GM10248 (cell line): ENCODE measurements around the gene SHOX.

ENCODE experiments used
- CTCF ChIA-PET: fragments of 300-600 bp; sonication (Branson Sonifier 250); formaldehyde crosslinking; extraction: SDS; loops from one replicate; lab custom pipeline; 2021; ENCODE audit warnings: antibody characterized with exemption; lab: Yijun Ruan, JAX
- POLR2A ChIA-PET: fragments of 350-650 bp; sonication (Branson Sonifier 250); formaldehyde crosslinking; extraction: SDS; loops from one replicate; lab custom pipeline; 2020; ENCODE audit warnings: antibody characterized with exemption; lab: Yijun Ruan, JAX
- DNase-seq: peaks from one replicate; pipeline ENCODE4 v3.0.0; 2012; ENCODE audit errors: extremely low spot score
- TF ChIP-seq, protein P1 (sequence below): IDR thresholded peaks from 2 replicates; pipeline ENCODE4 v1.5.1; 2012; ENCODE audit warnings: mild to moderate bottlenecking, low read depth; ENCODE audit errors: extremely low read depth, missing control alignments, control extremely low read depth

Gene SHOX

GRCh38 chrX:672931-673330 lies 42.3 kb downstream of the SHOX start:
- TF ChIP-seq, protein P1, sequence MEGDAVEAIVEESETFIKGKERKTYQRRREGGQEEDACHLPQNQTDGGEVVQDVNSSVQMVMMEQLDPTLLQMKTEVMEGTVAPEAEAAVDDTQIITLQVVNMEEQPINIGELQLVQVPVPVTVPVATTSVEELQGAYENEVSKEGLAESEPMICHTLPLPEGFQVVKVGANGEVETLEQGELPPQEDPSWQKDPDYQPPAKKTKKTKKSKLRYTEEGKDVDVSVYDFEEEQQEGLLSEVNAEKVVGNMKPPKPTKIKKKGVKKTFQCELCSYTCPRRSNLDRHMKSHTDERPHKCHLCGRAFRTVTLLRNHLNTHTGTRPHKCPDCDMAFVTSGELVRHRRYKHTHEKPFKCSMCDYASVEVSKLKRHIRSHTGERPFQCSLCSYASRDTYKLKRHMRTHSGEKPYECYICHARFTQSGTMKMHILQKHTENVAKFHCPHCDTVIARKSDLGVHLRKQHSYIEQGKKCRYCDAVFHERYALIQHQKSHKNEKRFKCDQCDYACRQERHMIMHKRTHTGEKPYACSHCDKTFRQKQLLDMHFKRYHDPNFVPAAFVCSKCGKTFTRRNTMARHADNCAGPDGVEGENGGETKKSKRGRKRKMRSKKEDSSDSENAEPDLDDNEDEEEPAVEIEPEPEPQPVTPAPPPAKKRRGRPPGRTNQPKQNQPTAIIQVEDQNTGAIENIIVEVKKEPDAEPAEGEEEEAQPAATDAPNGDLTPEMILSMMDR, result no peak
- ChIA-PET CTCF (no interaction called here), POLR2A (no interaction called here)
- no peak for DNase-seq

DNA sequence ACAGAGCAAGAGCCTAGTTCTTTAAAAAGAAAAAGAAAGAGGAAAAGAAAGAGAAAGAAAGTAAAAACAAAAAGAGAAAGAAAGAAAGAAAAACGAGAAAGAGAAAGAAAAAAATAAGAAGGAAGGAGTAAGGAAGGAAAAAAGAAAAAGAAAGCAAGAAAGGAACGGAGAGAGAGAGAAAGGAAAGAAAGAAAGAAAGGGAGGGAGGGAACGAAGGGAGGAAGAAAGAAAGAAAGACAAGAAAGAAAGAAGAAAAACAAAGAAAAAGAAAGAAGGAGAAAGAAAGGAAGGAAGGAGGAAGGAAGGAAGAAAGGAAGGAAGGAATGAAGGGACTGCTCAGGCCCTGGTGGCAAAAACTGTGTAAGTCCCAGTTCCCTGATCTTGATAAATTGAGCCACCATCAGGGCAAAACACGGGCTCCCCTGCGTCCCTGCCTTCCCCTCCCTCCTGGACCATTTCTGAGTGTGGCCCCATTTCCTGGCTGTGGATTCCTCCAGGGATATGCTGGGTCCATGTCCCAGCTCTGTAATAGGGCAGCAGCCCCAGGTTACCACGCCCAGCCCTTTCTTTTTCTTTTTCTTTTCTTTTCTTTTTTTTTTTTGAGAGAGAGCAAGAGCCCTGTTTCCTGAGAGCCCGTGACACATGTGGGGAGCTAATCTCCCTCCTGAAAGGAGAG lies 44.8 kb downstream of the SHOX start:
- ChIA-PET POLR2A (no interaction called here), CTCF (no interaction called here)
- TF ChIP-seq, protein P1, result no peak
- no peak for DNase-seq

GRCh38 chrX:675955-676295 lies 45.3 kb downstream of the SHOX start:
- CTCF ChIA-PET, result no interaction called here
- TF ChIP-seq, protein P1, result no peak
- POLR2A ChIA-PET, result no interaction called here
- no peak for DNase-seq

- TF ChIP-seq, protein P1, result no peak
Measured at GRCh38 chrX:677376-677775, 46.8 kb downstream of the SHOX start.

DNA sequence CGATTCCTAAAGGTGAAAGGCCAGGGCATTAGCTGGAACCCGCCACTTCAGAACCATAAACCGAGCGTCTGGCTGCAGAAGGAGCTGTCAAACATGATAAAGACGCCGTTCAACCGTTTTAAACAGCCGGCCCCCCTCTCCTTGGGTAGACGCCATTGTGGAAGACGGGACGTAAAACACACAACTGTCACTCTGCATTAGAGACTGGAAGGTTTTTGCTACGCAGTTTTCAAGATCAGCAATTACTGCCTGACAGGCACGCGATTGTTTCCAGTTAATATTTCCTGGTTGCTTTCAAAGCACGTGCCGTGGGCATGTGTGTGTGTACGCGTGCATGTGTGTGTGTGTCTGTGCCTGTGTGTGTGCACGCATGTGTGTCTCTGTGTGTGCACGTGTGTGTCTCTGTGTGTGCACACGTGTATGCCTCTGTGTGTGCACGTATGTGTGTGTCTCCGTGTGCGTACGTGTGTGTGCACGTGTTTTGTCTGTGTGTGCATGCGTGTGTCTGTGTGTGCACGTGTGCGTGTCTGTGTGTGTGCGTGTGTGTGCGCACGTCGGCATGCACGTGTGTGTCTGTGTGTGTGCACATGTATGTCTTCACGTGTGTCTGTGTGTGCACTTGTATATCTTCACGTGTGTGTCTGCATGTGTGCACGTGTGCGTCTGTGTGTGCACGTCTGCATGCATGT lies 48.8 kb downstream of the SHOX start:
- DNase-seq, result no peak
- ChIA-PET CTCF (no interaction called here), POLR2A (no interaction called here)
- TF ChIP-seq, protein P1, result no peak

More at GRCh38 chrX:677376-677775, 46.8 kb downstream of the SHOX start:
- POLR2A ChIA-PET, result no interaction called here
- CTCF ChIA-PET, result no interaction called here
- DNase-seq, result no peak

GRCh38 chrX:680062-680461 lies 49.5 kb downstream of the SHOX start:
- CTCF ChIA-PET, result no interaction called here
- no peak for DNase-seq

More at GRCh38 chrX:680062-680461, 49.5 kb downstream of the SHOX start:
- POLR2A ChIA-PET, result no interaction called here
- TF ChIP-seq, protein P1, result no peak
